Subcutaneous adipose tissue (tissue), 4 donors: ENCODE measurements around the gene COBLL1. TPM values are rescaled to one million over a fixed set of nuclear protein-coding genes. Genes with fewer than 3 reads are reported as not detected.

Experiments used
- total RNA-seq, 4 donors: library from RNA; depleted of rRNA; stranded (reverse); fragments of >200 nt; gene quantifications; one replicate each; pipeline ENCODE4 v1.1.0, GENCODE V29; 2016
- TF ChIP-seq, protein P1 (sequence below): fragments of 450-650 bp; IDR thresholded peaks from one replicate; pipeline ENCODE4 v1.5.1; 2016; ENCODE audit warnings: low read depth, mild to moderate bottlenecking, control low read depth, antibody characterized with exemption, moderate library complexity

COBLL1 gene
- total RNA-seq, 4 donors from 2014 or later, result 38.4 to 123 (median 91.5) TPM

DNA sequence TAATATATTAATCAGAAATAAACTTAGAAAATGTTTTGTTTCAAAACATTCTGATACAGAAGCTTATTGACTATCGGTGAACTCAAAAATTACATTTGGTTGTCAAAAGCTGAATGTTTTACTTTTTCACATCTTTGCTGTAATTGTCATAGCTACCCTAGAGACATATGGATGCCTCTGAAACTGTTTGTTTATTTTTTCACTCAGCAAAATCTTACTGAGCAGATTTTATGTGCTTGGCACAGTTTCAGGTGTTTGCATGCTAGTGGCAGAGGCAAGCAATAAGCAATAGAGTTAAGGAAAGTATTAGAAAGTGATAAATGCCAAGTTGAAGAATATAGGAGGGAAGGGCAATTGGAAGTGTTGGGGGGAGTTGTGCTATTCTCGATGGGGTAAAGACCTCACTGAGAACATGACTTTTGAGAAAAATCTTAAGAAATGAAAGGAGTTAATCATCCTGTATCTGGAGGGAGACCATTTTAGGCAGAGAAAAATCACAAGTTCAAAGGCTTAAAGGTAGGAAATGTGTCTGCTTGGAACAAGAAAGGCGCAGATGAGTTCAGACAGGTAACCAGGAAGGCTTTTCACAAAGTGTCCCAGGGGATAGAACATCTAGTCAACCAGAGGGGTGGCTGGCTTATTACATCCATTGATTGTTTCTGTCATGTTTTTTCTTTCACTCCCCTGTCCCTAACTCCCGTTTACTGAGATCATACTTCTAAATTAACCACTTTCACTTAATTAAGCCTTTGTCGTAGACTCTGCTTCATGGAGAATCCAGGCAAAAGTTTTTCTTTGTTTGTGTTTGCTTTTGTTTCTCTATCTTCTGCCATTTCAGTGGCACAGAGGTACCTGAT is 27.2 kb upstream of the COBLL1 start:
- TF ChIP-seq, protein P1, sequence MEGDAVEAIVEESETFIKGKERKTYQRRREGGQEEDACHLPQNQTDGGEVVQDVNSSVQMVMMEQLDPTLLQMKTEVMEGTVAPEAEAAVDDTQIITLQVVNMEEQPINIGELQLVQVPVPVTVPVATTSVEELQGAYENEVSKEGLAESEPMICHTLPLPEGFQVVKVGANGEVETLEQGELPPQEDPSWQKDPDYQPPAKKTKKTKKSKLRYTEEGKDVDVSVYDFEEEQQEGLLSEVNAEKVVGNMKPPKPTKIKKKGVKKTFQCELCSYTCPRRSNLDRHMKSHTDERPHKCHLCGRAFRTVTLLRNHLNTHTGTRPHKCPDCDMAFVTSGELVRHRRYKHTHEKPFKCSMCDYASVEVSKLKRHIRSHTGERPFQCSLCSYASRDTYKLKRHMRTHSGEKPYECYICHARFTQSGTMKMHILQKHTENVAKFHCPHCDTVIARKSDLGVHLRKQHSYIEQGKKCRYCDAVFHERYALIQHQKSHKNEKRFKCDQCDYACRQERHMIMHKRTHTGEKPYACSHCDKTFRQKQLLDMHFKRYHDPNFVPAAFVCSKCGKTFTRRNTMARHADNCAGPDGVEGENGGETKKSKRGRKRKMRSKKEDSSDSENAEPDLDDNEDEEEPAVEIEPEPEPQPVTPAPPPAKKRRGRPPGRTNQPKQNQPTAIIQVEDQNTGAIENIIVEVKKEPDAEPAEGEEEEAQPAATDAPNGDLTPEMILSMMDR, result no peak

GRCh38 chr2:164867779-164868397 is 26.3 kb upstream of the COBLL1 start:
- TF ChIP-seq, protein P1, result no peak

DNA sequence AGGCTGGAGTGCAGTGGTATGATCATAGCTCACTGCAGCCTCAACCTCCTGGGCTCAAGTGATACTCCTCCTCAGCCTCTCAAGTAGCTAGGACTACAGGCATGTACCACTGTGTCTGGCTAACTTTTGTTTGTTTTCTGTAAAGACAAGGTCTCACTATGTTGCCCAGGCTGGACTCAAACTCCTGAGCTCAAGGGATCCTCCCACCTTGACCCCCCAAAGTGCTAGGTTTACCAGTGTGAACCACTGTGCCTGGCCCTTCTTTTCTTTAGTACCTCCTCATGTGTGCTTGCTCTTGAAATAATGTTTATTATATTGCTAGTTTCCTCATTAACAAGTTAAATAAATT is 19.0 kb upstream of the COBLL1 start:
- TF ChIP-seq, protein P1, result no peak

DNA sequence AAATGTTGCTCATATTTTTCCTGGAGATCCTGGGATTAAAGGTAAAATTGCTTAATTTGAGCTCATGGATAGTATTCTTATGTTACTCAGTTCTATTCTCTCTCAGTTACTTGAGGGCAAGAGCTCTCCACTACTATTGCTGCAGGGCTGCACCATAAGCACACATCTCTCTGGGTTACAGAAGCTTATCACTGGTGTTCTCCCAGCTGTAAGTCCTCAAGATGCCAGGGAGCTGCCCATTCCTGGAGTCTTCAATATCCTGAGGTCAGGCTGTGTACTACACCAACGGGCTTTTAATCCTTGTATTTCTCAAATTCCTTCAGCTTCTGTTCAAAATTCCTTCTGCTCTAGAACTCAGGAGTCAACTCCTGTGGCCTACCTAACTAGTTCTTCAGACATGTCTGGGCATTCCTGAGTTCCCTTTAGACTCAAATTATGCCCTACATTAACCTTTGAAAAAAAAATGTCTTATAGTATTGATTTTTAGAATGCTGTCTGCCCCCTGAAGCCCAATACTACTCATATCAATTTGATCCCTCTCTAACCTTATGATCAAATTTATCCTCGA is 17.7 kb upstream of the COBLL1 start:
- TF ChIP-seq, protein P1, result no peak

DNA sequence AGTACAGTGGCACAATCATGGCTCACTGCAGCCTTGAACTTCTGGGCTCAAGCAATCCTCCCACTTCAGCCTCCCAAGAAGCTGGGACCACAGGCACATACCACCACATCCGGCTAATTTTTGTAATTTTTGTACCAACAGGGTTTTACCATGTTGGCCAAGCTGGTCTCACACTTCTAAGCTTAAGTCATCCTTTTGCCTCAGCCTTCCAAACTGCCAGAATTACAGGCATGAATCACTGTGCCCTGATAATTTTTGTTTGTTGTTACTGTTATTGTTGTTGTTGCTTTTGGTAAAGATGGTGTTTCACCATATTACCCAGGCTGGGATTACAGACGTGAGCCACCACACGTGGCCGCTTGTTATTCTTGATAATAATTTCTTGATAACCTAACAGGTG is 10.5 kb upstream of the COBLL1 start:
- TF ChIP-seq, protein P1, result no peak

- TF ChIP-seq, protein P1, result no peak
Measured at GRCh38 chr2:164850235-164850634, 8.6 kb upstream of the COBLL1 start.

DNA sequence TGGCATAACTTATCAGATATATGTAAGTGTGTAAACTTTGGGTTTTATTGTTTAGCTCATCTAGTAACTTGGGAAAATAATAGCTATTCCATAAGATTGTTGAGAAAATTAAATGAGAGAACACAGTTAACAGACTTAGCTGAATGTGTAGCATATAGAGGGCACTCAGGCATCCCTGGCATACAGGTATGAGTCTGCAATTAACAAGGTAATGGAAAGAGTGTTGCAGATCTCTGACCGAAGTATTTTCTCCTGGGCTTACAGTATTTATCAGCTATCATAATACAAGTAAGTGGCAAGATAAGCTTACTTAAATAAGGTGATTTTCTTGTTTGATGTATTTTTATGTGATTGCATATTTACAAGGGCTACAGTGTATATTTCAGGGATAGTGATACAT is 7.9 kb upstream of the COBLL1 start:
- TF ChIP-seq, protein P1, result no peak
